Frontal cortex (tissue), 1 donor: ENCODE measurements around the gene PRAC1. TPM values are rescaled to one million over a fixed set of nuclear protein-coding genes. Genes with fewer than 3 reads are reported as not detected.

Experiments
- small RNA-seq: library from RNA; depleted of rRNA; stranded (forward); fragments of <200 nt; gene quantifications from one replicate; pipeline ENCODE3, GENCODE V24; 2014
- total RNA-seq: library from RNA; depleted of rRNA; stranded (reverse); fragments of >200 nt; gene quantifications from one replicate; pipeline ENCODE4 v1.2.3, GENCODE V29; 2014

Gene PRAC1
- total RNA-seq, 1 donor from 2014 or later: not detected

Small RNA genes lying within 50 kb of the gene (small RNA-seq; reads per million reads assigned to genes)
- gene AC091179.2 (not detected), gene COX6B1P2 (not detected), gene MIR3185 (not detected), gene RF02132 (not detected), gene RF02133 (not detected), gene RN7SL125P (not detected)

Other genes starting within 250 kb of the PRAC1 start
- gene HOXB1, start 191.5 kb downstream of the PRAC1 start, total RNA-seq: not detected
- gene HOXB2, start 177.4 kb downstream of the PRAC1 start, total RNA-seq: not detected
- not detected for gene HOXB4, start 144.2 kb downstream of the PRAC1 start, total RNA-seq
- gene HOXB3, start 132.3 kb downstream of the PRAC1 start, total RNA-seq: not detected
- gene HOXB5, start 128.7 kb downstream of the PRAC1 start, total RNA-seq: not detected
- gene HOXB6, start 117.5 kb downstream of the PRAC1 start, total RNA-seq: not detected
- gene HOXB7, start 111.5 kb downstream of the PRAC1 start, total RNA-seq: not detected
- not detected for gene HOXB8, start 107.2 kb downstream of the PRAC1 start, total RNA-seq
- not detected for gene HOXB9, start 96.2 kb downstream of the PRAC1 start, total RNA-seq
- gene PRAC2, start 667 bp upstream of the PRAC1 start, total RNA-seq: not detected
- gene HOXB13, start 6.2 kb upstream of the PRAC1 start, total RNA-seq: not detected
- not detected for gene TTLL6, start 94.7 kb upstream of the PRAC1 start, total RNA-seq
- 9.0 TPM for gene CALCOCO2, start 108.5 kb upstream of the PRAC1 start, total RNA-seq
- gene ATP5MC1, start 170.3 kb upstream of the PRAC1 start, total RNA-seq: 29.3 TPM
- 52.2 TPM for gene UBE2Z, start 185.9 kb upstream of the PRAC1 start, total RNA-seq
- gene SNF8, start 222.3 kb upstream of the PRAC1 start, total RNA-seq: 43.6 TPM
- not detected for gene GIP, start 246.1 kb upstream of the PRAC1 start, total RNA-seq